H9 (cell line): Measurements from ENCODE around the gene NKD1. TPM values are rescaled to one million over a fixed set of nuclear protein-coding genes. Genes with fewer than 3 reads are reported as not detected.

Experiments
- DNase-seq: peaks from one replicate; pipeline ENCODE4 v3.0.0-alpha.2; 2017
- H2AFZ ChIP-seq: one replicate; pipeline ENCODE4 v1.6.1; 2013; ENCODE audit warnings: mild to moderate bottlenecking, low read length, control low read depth, moderate library complexity
- H2AK5ac ChIP-seq: 2 replicates; pipeline ENCODE4 v1.6.1; 2013; ENCODE audit warnings: low read length, control low read depth, mixed read lengths; ENCODE audit not compliant: insufficient read length
- H2BK120ac ChIP-seq: one replicate; pipeline ENCODE4 v1.6.1; 2013; ENCODE audit warnings: low read depth, mild to moderate bottlenecking, low read length, control low read depth, inconsistent platforms; ENCODE audit not compliant: poor library complexity, severe bottlenecking
- H2BK12ac ChIP-seq: 2 replicates; pipeline ENCODE4 v1.6.1; 2013; ENCODE audit warnings: low read length, control low read depth, mixed read lengths, low read depth; ENCODE audit not compliant: insufficient read length
- H2BK15ac ChIP-seq: 2 replicates; pipeline ENCODE4 v1.6.1; 2013; ENCODE audit warnings: low read depth, low read length, control low read depth
- H2BK20ac ChIP-seq: one replicate; pipeline ENCODE4 v1.6.1; 2013; ENCODE audit warnings: low read depth, mild to moderate bottlenecking, low read length, control low read depth, inconsistent platforms; ENCODE audit not compliant: poor library complexity, severe bottlenecking
- H2BK5ac ChIP-seq: 2 replicates; pipeline ENCODE4 v1.6.1; 2013; ENCODE audit warnings: low read length, control low read depth, mixed read lengths; ENCODE audit not compliant: insufficient read length
- H3K14ac ChIP-seq: 2 replicates; pipeline ENCODE4 v1.6.1; 2013; ENCODE audit warnings: low read length, control low read depth; ENCODE audit not compliant: insufficient read depth
- H3K18ac ChIP-seq: 2 replicates; pipeline ENCODE4 v1.6.1; 2013; ENCODE audit warnings: low read depth, mild to moderate bottlenecking, mixed read lengths, low read length, control low read depth; ENCODE audit not compliant: insufficient read length
- H3K23ac ChIP-seq: 2 replicates; pipeline ENCODE4 v1.6.1; 2013; ENCODE audit warnings: low read length, control low read depth, mixed read lengths, low read depth; ENCODE audit not compliant: insufficient read length
- H3K23me2 ChIP-seq: 2 replicates; pipeline ENCODE4 v1.6.1; 2013; ENCODE audit warnings: low read depth, mild to moderate bottlenecking, mixed read lengths, low read length, control low read depth; ENCODE audit not compliant: insufficient read length, poor library complexity, severe bottlenecking
- H3K27ac ChIP-seq: 2 replicates; pipeline ENCODE4 v1.5.1; 2013; ENCODE audit warnings: low read length, control low read depth, mixed read lengths, low read depth; ENCODE audit not compliant: insufficient read length
- H3K27me3 ChIP-seq: 2 replicates; pipeline ENCODE4 v1.6.1; 2013; ENCODE audit warnings: low read length, control low read depth, inconsistent platforms; ENCODE audit not compliant: insufficient read depth
- H3K4ac ChIP-seq: 2 replicates; pipeline ENCODE4 v1.6.1; 2013; ENCODE audit warnings: low read depth, mild to moderate bottlenecking, control low read depth, inconsistent platforms, low read length, moderate library complexity
- H3K4me1 ChIP-seq: 2 replicates; pipeline ENCODE4 v1.6.1; 2013; ENCODE audit warnings: low read length, control low read depth, inconsistent platforms; ENCODE audit not compliant: insufficient read depth
- H3K4me2 ChIP-seq: 2 replicates; pipeline ENCODE4 v1.6.1; 2013; ENCODE audit warnings: low read length, control low read depth, mixed read lengths; ENCODE audit not compliant: insufficient read length, insufficient read depth
- H3K56ac ChIP-seq: 2 replicates; pipeline ENCODE4 v1.6.1; 2013; ENCODE audit warnings: low read depth, mild to moderate bottlenecking, mixed read lengths, low read length, control low read depth; ENCODE audit not compliant: insufficient read length
- H3K79me1 ChIP-seq: 2 replicates; pipeline ENCODE4 v1.6.1; 2013; ENCODE audit warnings: low read depth, mild to moderate bottlenecking, moderate library complexity, low read length, control low read depth, inconsistent platforms; ENCODE audit not compliant: insufficient read depth, poor library complexity, severe bottlenecking
- H3K79me2 ChIP-seq: 2 replicates; pipeline ENCODE4 v1.6.1; 2013; ENCODE audit warnings: low read length, control low read depth, inconsistent platforms; ENCODE audit not compliant: insufficient read depth
- H3K9ac ChIP-seq: 2 replicates; pipeline ENCODE4 v1.6.1; 2013; ENCODE audit warnings: low read length, control low read depth, mixed read lengths; ENCODE audit not compliant: insufficient read length; ENCODE audit errors: extremely low read depth
- H3K9me3 ChIP-seq: one replicate; pipeline ENCODE4 v1.6.1; 2013; ENCODE audit warnings: low read depth, low read length, inconsistent platforms; ENCODE audit not compliant: control insufficient read depth
- H3T11ph ChIP-seq: one replicate; pipeline ENCODE4 v1.6.1; 2013; ENCODE audit warnings: mild to moderate bottlenecking, low read length, control low read depth, inconsistent platforms
- H4K20me1 ChIP-seq: one replicate; pipeline ENCODE4 v1.6.1; 2013; ENCODE audit not compliant: control insufficient read depth, insufficient read length, insufficient read depth
- H4K5ac ChIP-seq: 2 replicates; pipeline ENCODE4 v1.6.1; 2013; ENCODE audit warnings: low read depth, mild to moderate bottlenecking, mixed read lengths, low read length, control low read depth; ENCODE audit not compliant: insufficient read length
- H4K8ac ChIP-seq: replicated peaks from 2 replicates; pipeline ENCODE4 v1.6.1; 2013; ENCODE audit warnings: low read length, control low read depth, mixed read lengths, low read depth; ENCODE audit not compliant: insufficient read length
- H4K91ac ChIP-seq: 2 replicates; pipeline ENCODE4 v1.6.1; 2013; ENCODE audit warnings: low read depth, mild to moderate bottlenecking, moderate library complexity, mixed read lengths, low read length, control low read depth; ENCODE audit not compliant: insufficient read length
- H3K27ac Mint-ChIP-seq, 3 experiments: 2 replicates in 2 of 3; 3 replicates in 1 of 3; pipeline ENCODE4 v1.8.0; 2020 to 2021; ENCODE audit warnings: mixed read lengths in 3 of 3, mild to moderate bottlenecking in 1 of 3, moderate library complexity in 1 of 3
- H3K27me3 Mint-ChIP-seq: 2 replicates; pipeline ENCODE4 v1.8.0; 2021; ENCODE audit warnings: low read depth, mild to moderate bottlenecking, moderate library complexity, mixed read lengths
- H3K36me3 Mint-ChIP-seq, 3 experiments: 2 replicates in 2 of 3; 3 replicates in 1 of 3; pipeline ENCODE4 v1.8.0; 2020 to 2021; ENCODE audit warnings: low read depth in 3 of 3, mixed read lengths in 3 of 3; ENCODE audit not compliant: insufficient read depth in 1 of 3
- H3K4me1 Mint-ChIP-seq, 2 experiments: 2 replicates each; pipeline ENCODE4 v1.8.0; 2020; ENCODE audit warnings: mixed read lengths in 2 of 2
- H3K4me3 Mint-ChIP-seq, 2 experiments: 2 replicates in 1 of 2; 3 replicates in 1 of 2; pipeline ENCODE4 v1.8.0; 2020 to 2021; ENCODE audit warnings: mild to moderate bottlenecking in 2 of 2, mixed read lengths in 2 of 2, moderate library complexity in 1 of 2
- H3K9me3 Mint-ChIP-seq, 2 experiments: 2 replicates in 1 of 2; 3 replicates in 1 of 2; pipeline ENCODE4 v1.8.0; 2020; ENCODE audit warnings: mild to moderate bottlenecking in 2 of 2, mixed read lengths in 2 of 2, moderate library complexity in 1 of 2
- CTCF ChIP-seq: fragments of 200-600 bp; sonication (generic); conservative IDR thresholded peaks from 3 replicates; pipeline ENCODE4 v1.8.0; 2021; ENCODE audit warnings: antibody characterized with exemption, mild to moderate bottlenecking
- WGBS: extraction: QIAGEN DNeasy Blood & Tissue Kit; methylation state at CpG from one replicate; pipeline ENCODE4 v1.1.7; 2013; ENCODE audit warnings: missing lambda C conversion rate, low lambda C conversion rate, mixed read lengths; ENCODE audit not compliant: insufficient read length; ENCODE audit errors: extremely low coverage; 5-methylcytosine and 5-hydroxymethylcytosine counted together
- total RNA-seq: library from RNA; stranded (reverse); gene quantifications from 2 replicates; pipeline ENCODE4 v1.2.1, GENCODE V29; 2021

The NKD1 gene
- total RNA-seq, 1 experiment from 2014 or later = 1.9 TPM

DNA sequence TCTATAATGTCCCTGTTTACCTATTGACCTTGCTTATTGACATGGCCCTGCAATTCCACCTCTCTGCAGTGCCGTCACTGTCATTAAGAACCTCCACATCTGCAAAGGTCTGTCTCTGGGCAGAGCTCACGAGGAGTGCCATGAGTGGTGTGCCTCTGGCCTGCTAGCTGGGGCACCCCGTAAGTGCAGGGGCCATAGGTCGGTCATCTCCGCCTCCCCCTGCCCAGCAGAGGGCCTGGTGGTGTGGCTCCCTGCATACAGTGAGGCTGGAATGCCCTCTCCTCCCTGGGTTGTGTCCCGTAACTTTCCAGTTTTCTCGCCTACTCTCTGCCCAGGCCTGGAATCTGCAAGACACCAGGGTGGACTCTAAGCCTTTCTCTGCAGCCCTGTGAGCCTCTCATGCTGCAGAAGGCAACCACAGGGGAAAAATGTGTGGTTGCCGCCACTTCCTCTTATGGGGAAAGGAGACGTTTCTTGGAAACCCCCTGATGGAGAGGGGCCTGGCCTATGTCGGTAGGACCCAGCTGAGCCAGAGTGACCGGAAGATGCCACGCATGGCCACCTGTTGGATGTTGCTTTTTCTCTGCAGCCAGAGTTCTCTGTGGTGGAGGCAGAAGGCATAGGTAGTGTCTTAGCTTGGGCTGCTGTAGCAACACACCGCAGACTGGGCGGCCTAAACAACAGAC lies 135.6 kb downstream of the NKD1 start:
- no peak overlapping the region for H2BK120ac ChIP-seq
- no peak overlapping the region for H2BK12ac ChIP-seq
- Mint-ChIP-seq H3K4me1 (peaks cover 0 to 3% of the 10 kb centered on the region in 2 experiments; a peak in 1 of 4 replicates), H3K4me3 (no peak overlapping the region), H3K36me3 (no peaks in the 10 kb centered on the region), H3K27ac (no peak overlapping the region; a peak in 1 of 7 replicates), H3K27me3 (peaks cover 5% of the 10 kb centered on the region), H3K9me3 (no peaks in the 10 kb centered on the region)
- no peak overlapping the region for H2AFZ ChIP-seq
- no peaks in the 10 kb centered on the region for H3K4me1 ChIP-seq
- H3K9me3 ChIP-seq = no peaks in the 10 kb centered on the region
- no peaks in the 10 kb centered on the region for H3K79me2 ChIP-seq
- H4K20me1 ChIP-seq = no peaks in the 10 kb centered on the region
- no peak overlapping the region for H2BK15ac ChIP-seq
- H2BK20ac ChIP-seq = no peak overlapping the region
- no peak overlapping the region for H3K4ac ChIP-seq
- H3K79me1 ChIP-seq = no peaks in the 10 kb centered on the region
- H3K27me3 ChIP-seq = no peaks in the 10 kb centered on the region
- no peak overlapping the region for H4K8ac ChIP-seq
- no peaks in the 10 kb centered on the region for H3K23me2 ChIP-seq
- H3K27ac ChIP-seq = no peak overlapping the region
- no peak overlapping the region for H3K4me2 ChIP-seq
- no peak overlapping the region for H3K56ac ChIP-seq
- H3K14ac ChIP-seq = no peak overlapping the region
- no peak overlapping the region for H3T11ph ChIP-seq
- H4K91ac ChIP-seq = no peak overlapping the region
- H3K18ac ChIP-seq = no peak overlapping the region
- no peak overlapping the region for H2AK5ac ChIP-seq
- no peak overlapping the region for H4K5ac ChIP-seq
- no peak overlapping the region for H3K9ac ChIP-seq
- WGBS = no CpG with 5 or more reads among the region's 14 CpGs
- no peak for TF ChIP-seq CTCF
- H2BK5ac ChIP-seq = no peak overlapping the region
- H3K23ac ChIP-seq = no peak overlapping the region
- no peak for DNase-seq
